Right lobe of liver (tissue), 4 donors: ENCODE results near the gene ZDHHC12.

Experiments
- POLR2A ChIP-seq: fragments of 450-650 bp; IDR thresholded peaks from one replicate; pipeline ENCODE4 v1.6.1; 2017; ENCODE audit warnings: antibody characterized with exemption, mild to moderate bottlenecking
- TF ChIP-seq, protein P1 (sequence below), 4 donors: fragments of 200-600 bp in 3 of 4; fragments of 450-650 bp in 1 of 4; IDR thresholded peaks; one replicate each; pipeline versions ENCODE4 v1.5.1 to v1.8.0; 2016 to 2022; ENCODE audit warnings: antibody characterized with exemption in 4 of 4, mild to moderate bottlenecking in 2 of 4
- donor health status: DM: no; HTN: no; CAD: no.
- donor health status: DM: no; HTN: no; CAD: no.
- donor health status: DM: no; HTN: yes; CAD: no.

DNA sequence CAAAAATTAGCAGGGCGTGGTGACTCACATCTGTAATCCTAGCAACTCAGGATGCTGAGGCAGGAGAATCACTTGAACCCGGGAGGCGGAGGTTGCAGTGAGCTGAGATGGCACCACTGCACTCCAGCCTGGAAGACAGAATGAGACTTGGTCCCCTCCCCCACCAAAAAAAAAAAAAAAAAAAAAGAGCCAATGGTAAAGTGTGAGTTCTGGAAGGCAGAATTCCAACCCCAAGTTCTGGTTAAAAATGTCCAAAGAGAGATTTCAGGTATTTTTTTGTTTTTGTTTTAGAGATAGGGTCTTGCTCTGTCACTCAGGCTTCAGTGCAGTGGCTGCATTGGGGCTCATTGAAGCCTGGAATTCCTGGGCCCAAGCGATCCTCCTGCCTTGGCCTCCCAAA, 36.5 kb downstream of the ZDHHC12 start:
- TF ChIP-seq, protein P1, sequence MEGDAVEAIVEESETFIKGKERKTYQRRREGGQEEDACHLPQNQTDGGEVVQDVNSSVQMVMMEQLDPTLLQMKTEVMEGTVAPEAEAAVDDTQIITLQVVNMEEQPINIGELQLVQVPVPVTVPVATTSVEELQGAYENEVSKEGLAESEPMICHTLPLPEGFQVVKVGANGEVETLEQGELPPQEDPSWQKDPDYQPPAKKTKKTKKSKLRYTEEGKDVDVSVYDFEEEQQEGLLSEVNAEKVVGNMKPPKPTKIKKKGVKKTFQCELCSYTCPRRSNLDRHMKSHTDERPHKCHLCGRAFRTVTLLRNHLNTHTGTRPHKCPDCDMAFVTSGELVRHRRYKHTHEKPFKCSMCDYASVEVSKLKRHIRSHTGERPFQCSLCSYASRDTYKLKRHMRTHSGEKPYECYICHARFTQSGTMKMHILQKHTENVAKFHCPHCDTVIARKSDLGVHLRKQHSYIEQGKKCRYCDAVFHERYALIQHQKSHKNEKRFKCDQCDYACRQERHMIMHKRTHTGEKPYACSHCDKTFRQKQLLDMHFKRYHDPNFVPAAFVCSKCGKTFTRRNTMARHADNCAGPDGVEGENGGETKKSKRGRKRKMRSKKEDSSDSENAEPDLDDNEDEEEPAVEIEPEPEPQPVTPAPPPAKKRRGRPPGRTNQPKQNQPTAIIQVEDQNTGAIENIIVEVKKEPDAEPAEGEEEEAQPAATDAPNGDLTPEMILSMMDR (IDR thresholded peaks at IDR 0.05): no peak
- TF ChIP-seq POLR2A: no peak
